Transverse colon (tissue), 4 donors: ENCODE data around the gene KRT38. TPM values are rescaled to one million over a fixed set of nuclear protein-coding genes. Genes with fewer than 3 reads are reported as not detected.

Source experiments
- DNase-seq: peaks from one replicate; pipeline ENCODE4 v3.0.0-alpha.2; 2019
- H3K27ac ChIP-seq, 4 donors: fragments of 200-600 bp; sonication (generic); 2 replicates each; pipeline ENCODE4 v1.5.1; 2016 to 2018; ENCODE audit warnings: inconsistent platforms in 4 of 4
- H3K27me3 ChIP-seq: fragments of 200-600 bp; sonication (generic); 2 replicates; pipeline ENCODE4 v1.5.1; 2017; ENCODE audit warnings: inconsistent platforms
- H3K36me3 ChIP-seq, 4 donors: fragments of 200-600 bp; sonication (generic); 2 replicates each; pipeline ENCODE4 v1.5.1; 2017 to 2019; ENCODE audit warnings: inconsistent platforms in 4 of 4
- H3K4me1 ChIP-seq, 4 donors: fragments of 200-600 bp; sonication (generic); 2 replicates each; pipeline ENCODE4 v1.5.1; 2017 to 2020; ENCODE audit warnings: inconsistent platforms in 4 of 4
- H3K4me3 ChIP-seq, 4 donors: fragments of 200-600 bp; sonication (generic); 1 replicate in 1 of 4; 2 replicates in 3 of 4; pipeline versions ENCODE4 v1.5.1 to v1.6.1; 2017 to 2019; ENCODE audit warnings: inconsistent platforms in 4 of 4
- H3K9me3 ChIP-seq, 2 donors: fragments of 200-600 bp; sonication (generic); 2 replicates each; pipeline ENCODE4 v1.5.1; 2017 to 2019; ENCODE audit warnings: inconsistent platforms in 2 of 2
- EP300 ChIP-seq: sonication (generic); formaldehyde crosslinking; IDR thresholded peaks from one replicate; pipeline ENCODE4 v1.6.1; 2017; ENCODE audit warnings: antibody characterized with exemption, low read depth
- POLR2A ChIP-seq: fragments of 450-650 bp; IDR thresholded peaks from one replicate; pipeline ENCODE4 v1.6.1; 2016; ENCODE audit warnings: antibody characterized with exemption, mild to moderate bottlenecking, moderate library complexity
- POLR2AphosphoS5 ChIP-seq, 3 donors: sonication (generic); formaldehyde crosslinking; IDR thresholded peaks; one replicate each; pipeline ENCODE4 v1.6.1; 2016; ENCODE audit warnings: antibody characterized with exemption in 3 of 3
- WGBS, 2 donors: methylation state at CpG; one replicate each; pipeline ENCODE4 v1.1.5; 2018; ENCODE audit warnings: low coverage in 1 of 2; 5-methylcytosine and 5-hydroxymethylcytosine counted together
- in situ Hi-C, 4 donors: fragments of 200-750 bp; cut with MboI; loops; one replicate each; pipeline versions ENCODE4 v1.15.0 to v1.15.1; 2017; ENCODE audit warnings: low sequenced_read_pairs in 3 of 4, low pct_ligation_motif_present in 1 of 4, low pct_unique_long_range_greater_than_20kb in 1 of 4
- intact Hi-C: fragments of 100-400 bp; cut with DNase I; formaldehyde crosslinking; loops from one replicate; pipeline ENCODE4 v1.15.1; 2023; ENCODE audit warnings: low total_unique reads
- total RNA-seq, 4 donors: library from RNA; depleted of rRNA; stranded (reverse); fragments of >200 nt; gene quantifications; one replicate each; pipeline ENCODE4 v1.1.0, GENCODE V29; 2016
- TF ChIP-seq, protein P1 (sequence below), 5 experiments: fragments of 200-600 bp in 3 of 5; fragments of 450-650 bp in 2 of 5; sonication (generic) in 3 of 5; IDR thresholded peaks; 1 replicate in 2 of 5; 2 replicates in 3 of 5; pipeline ENCODE4 v1.5.1; 2016 to 2017; ENCODE audit warnings: antibody characterized with exemption in 5 of 5, inconsistent platforms in 3 of 5, mild to moderate bottlenecking in 2 of 5, moderate library complexity in 1 of 5

Gene KRT38
- total RNA-seq, 4 donors from 2014 or later: not detected

DNA sequence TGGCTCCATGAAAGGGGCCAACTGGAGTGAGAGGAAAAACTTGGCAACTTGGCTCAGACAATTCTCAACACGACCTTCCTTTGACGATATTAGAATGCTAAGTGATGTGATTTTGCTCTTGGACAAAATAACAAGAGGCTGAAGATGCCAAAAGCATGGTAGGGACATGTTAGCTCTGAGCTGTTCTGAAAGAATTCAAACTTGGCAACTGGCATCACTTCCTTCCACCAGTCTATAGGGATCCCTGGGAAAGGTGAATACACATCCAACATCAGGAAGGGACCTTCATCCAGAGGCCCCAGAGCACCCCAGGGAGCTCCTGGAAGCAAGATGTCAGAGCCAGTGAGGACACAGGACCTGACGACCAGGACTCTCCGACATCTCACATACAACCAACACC, 20.6 kb downstream of the KRT38 start:
- H3K9me3 ChIP-seq: no peaks in the 10 kb centered on the region
- no peak for TF ChIP-seq EP300
- no peak for TF ChIP-seq POLR2AphosphoS5 (IDR thresholded peaks at IDR 0.05)
- TF ChIP-seq POLR2A: no peak
- TF ChIP-seq, protein P1, sequence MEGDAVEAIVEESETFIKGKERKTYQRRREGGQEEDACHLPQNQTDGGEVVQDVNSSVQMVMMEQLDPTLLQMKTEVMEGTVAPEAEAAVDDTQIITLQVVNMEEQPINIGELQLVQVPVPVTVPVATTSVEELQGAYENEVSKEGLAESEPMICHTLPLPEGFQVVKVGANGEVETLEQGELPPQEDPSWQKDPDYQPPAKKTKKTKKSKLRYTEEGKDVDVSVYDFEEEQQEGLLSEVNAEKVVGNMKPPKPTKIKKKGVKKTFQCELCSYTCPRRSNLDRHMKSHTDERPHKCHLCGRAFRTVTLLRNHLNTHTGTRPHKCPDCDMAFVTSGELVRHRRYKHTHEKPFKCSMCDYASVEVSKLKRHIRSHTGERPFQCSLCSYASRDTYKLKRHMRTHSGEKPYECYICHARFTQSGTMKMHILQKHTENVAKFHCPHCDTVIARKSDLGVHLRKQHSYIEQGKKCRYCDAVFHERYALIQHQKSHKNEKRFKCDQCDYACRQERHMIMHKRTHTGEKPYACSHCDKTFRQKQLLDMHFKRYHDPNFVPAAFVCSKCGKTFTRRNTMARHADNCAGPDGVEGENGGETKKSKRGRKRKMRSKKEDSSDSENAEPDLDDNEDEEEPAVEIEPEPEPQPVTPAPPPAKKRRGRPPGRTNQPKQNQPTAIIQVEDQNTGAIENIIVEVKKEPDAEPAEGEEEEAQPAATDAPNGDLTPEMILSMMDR (IDR thresholded peaks at IDR 0.05): no peak
- in situ Hi-C loops (no loop called here), intact Hi-C loops (no loop called here)
- H3K27me3 ChIP-seq: no peaks in the 10 kb centered on the region
- H3K36me3 ChIP-seq: no peaks in the 10 kb centered on the region
- H3K27ac ChIP-seq: no peak overlapping the region
- WGBS, 2 donors: 68 to 90% methylated on average over 2 to 4 of the region's 4 CpGs
- H3K4me3 ChIP-seq: no peak overlapping the region
- DNase-seq: no peak
- H3K4me1 ChIP-seq: no peaks in the 10 kb centered on the region

DNA sequence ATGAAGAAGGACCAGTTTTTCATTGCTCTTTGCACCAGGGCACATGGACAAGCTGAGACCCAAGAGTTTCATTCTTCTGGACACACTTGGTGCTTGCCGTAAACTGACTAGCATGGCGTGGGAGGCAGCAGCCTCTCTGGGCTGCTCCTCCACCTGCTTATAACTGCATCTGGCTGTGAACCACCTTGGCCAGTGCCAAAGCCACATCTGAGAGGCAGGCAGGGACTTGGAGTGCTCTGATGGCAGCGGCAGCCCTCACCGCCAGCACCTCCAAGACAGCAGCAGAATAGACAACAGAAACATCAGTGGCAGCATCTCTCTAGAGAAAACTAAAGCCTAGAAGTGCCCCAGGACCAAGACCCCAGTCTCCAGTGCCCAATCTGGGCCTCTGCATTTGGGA, 21.1 kb downstream of the KRT38 start:
- Histone ChIP-seq H3K27me3 (no peaks in the 10 kb centered on the region), H3K4me1 (no peaks in the 10 kb centered on the region), H3K4me3 (no peak overlapping the region), H3K36me3 (no peaks in the 10 kb centered on the region), H3K27ac (no peak overlapping the region), H3K9me3 (no peaks in the 10 kb centered on the region)
- WGBS, 2 donors: 85% methylated on average over 4 of the region's 4 CpGs; no CpG with 5 or more reads in 1 of the 2 donors
- DNase-seq: no peak
- in situ Hi-C loops: no loop called here
- intact Hi-C loops: no loop called here
- TF ChIP-seq POLR2AphosphoS5 (IDR thresholded peaks at IDR 0.05) (no peak), POLR2A (no peak), EP300 (no peak)
- TF ChIP-seq, protein P1 (IDR thresholded peaks at IDR 0.05): no peak

DNA sequence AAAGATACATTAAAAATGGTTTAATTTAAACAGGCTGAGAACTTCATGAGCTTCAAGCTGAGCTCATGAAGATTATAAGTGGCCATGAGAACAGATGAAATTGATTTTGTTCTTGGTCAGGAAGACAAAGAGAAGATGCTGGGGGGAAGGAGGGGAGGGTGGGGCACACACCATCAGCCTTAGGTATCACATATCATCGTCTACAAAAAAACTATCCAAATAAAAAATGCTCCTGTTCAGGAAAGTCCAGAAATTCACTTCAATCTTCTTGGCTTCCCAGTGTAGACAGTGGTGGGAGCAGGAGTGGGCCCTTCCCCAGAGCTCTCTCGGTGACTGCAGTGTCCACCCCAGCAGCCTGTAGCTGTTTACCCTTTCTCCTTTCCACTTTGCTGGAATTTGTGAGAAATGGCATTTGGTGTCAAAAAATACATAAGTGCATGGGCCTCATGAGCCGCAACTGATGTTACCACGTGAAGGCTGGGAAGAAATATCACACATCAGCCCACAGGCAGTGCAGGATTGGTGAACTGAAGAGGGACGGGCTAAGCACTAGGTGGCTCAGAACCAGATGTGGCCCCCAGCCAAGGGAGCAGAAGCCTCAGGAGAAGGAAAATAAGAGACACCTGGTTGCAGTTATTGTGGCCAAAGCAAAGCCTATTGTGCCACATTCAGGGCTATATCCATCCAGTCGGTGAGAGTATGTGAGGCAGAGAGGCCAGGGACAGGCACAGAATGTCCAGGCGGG, 22.5 kb downstream of the KRT38 start:
- TF ChIP-seq, protein P1 (IDR thresholded peaks at IDR 0.05): no peak
- TF ChIP-seq EP300: no peak
- no peak for TF ChIP-seq POLR2A
- DNase-seq: no peak
- Histone ChIP-seq H3K27me3 (no peaks in the 10 kb centered on the region), H3K27ac (no peak overlapping the region), H3K4me1 (no peaks in the 10 kb centered on the region), H3K36me3 (no peaks in the 10 kb centered on the region), H3K4me3 (no peak overlapping the region), H3K9me3 (no peaks in the 10 kb centered on the region)
- 80 to 87% methylated on average over 3 to 7 of the region's 7 CpGs for WGBS, 2 donors
- in situ Hi-C loops: no loop called here
- intact Hi-C loops: no loop called here

DNA sequence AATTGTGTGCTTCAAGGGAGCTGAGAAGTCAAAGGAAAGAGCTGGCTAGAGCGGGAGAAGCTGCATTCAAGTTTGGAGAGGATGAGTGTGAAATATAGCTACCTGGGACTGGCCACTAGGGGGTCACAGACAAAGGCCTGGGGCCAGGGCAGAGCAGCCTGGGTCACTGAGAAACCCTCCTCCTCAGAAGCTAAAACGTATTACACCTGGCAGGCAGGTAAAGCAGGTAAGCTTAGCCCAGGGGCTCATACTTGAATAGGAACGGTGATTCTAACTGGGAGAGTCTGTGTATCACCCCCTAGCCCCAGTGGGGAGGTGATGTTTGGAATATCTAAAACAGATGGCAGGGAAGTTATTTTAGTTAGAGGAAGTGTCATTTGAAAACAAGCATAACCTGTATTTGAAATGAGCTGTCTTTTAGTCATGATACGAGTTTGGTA, 23.2 kb downstream of the KRT38 start:
- WGBS, 2 donors: 20 to 51% methylated on average over 1 to 4 of the region's 4 CpGs
- Histone ChIP-seq H3K27me3 (no peaks in the 10 kb centered on the region), H3K36me3 (no peaks in the 10 kb centered on the region), H3K4me1 (no peaks in the 10 kb centered on the region), H3K4me3 (no peak overlapping the region), H3K9me3 (no peaks in the 10 kb centered on the region), H3K27ac (no peak overlapping the region)
- in situ Hi-C loops: no loop called here
- TF ChIP-seq, protein P1 (IDR thresholded peaks at IDR 0.05): peak in 2 of 5 experiments; percentile 21 to 31
- TF ChIP-seq POLR2A: no peak
- intact Hi-C loops: no loop called here
- DNase-seq: no peak
